ENCODE measurements around the gene HOXA6. TPM values are rescaled to one million over a fixed set of nuclear protein-coding genes. Genes with fewer than 3 reads are reported as not detected.
A peak's percentile ranks its signal among the peaks of the same experiment; 100 is the strongest.

Gene HOXA6
- total RNA-seq, 1 donor from 2014 or later = 6.5 TPM

- Histone ChIP-seq H3K27ac (no peak overlapping the region), H3K4me1 (peaks cover 29% of the 10 kb centered on the region), H3K27me3 (peaks cover 100% of the 10 kb centered on the region), H3K36me3 (no peaks in the 10 kb centered on the region), H3K4me3 (no peak overlapping the region), H3K9me3 (no peaks in the 10 kb centered on the region)
- peak; percentile 31 for DNase-seq
- ATAC-seq = no peak
- intact Hi-C loops (cut with DNase I) = no loop called here
- TF ChIP-seq, protein P1, sequence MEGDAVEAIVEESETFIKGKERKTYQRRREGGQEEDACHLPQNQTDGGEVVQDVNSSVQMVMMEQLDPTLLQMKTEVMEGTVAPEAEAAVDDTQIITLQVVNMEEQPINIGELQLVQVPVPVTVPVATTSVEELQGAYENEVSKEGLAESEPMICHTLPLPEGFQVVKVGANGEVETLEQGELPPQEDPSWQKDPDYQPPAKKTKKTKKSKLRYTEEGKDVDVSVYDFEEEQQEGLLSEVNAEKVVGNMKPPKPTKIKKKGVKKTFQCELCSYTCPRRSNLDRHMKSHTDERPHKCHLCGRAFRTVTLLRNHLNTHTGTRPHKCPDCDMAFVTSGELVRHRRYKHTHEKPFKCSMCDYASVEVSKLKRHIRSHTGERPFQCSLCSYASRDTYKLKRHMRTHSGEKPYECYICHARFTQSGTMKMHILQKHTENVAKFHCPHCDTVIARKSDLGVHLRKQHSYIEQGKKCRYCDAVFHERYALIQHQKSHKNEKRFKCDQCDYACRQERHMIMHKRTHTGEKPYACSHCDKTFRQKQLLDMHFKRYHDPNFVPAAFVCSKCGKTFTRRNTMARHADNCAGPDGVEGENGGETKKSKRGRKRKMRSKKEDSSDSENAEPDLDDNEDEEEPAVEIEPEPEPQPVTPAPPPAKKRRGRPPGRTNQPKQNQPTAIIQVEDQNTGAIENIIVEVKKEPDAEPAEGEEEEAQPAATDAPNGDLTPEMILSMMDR (IDR thresholded peaks at IDR 0.05) = no peak
These were observed 23.7 kb upstream of the HOXA6 start for GRCh38 chr7:27171325-27171636.

- no peak overlapping the region for H3K4me3 ChIP-seq
- intact Hi-C loops (cut with DNase I) = no loop called here
- H3K4me1 ChIP-seq = peaks cover 35% of the 10 kb centered on the region
- peaks cover 100% of the 10 kb centered on the region for H3K27me3 ChIP-seq
- no peaks in the 10 kb centered on the region for H3K36me3 ChIP-seq
- H3K9me3 ChIP-seq = no peaks in the 10 kb centered on the region
- DNase-seq = no peak
- no peak overlapping the region for H3K27ac ChIP-seq
- ATAC-seq = no peak
- TF ChIP-seq, protein P1 (IDR thresholded peaks at IDR 0.05) = no peak
These were observed 23.1 kb upstream of the HOXA6 start for GRCh38 chr7:27170426-27171324.

DNA sequence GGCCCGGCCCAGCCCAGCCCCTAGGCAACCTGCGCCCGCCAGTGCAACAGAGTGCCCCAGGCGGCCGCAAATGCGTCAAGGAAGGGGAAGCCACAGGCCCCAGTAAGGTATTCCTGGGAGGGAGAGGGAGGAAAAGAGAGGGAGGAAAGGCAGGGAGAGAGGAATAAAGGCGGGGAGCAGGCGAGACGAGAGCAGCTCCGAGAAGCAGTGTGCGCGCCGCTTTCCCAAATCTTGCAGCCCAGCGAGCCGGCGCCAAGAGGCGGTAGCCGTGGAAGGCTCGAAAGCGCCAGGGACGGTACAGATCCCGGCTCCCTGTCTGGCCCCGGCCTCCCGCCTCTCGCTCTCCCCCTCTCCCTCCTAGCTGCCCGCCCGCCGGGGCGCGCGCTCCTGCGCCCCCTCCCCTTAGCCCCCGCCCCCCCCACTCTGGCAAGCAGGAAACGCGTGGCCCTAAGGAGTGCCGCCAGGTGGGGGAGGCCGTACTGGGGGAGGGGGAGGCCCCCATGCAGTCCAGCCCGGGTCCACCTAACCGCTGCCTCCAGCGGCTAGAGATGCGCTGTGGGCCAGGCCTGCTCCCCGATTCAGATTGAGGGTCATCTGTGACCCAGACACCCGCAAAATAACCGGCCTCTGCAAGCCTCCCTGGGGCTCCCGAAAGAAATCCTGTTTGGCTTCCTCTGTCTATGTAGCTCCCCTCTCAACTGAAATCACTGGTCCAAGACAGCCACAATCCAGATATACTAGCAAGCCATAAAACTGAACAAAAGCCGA lies 22.3 kb upstream of the HOXA6 start:
- Histone ChIP-seq H3K27ac (no peak overlapping the region), H3K36me3 (no peaks in the 10 kb centered on the region), H3K9me3 (no peaks in the 10 kb centered on the region), H3K4me3 (no peak overlapping the region), H3K27me3 (peaks cover 100% of the 10 kb centered on the region), H3K4me1 (peaks cover 39% of the 10 kb centered on the region)
- TF ChIP-seq, protein P1 (IDR thresholded peaks at IDR 0.05) = no peak
- DNase-seq = peak; percentile 62
- ATAC-seq = no peak
- intact Hi-C loops (cut with DNase I) = loop anchor here (10.0 kb wide), 2 partner anchors 1275 to 1305 kb away; no protein-coding TSS in a partner anchor

DNA sequence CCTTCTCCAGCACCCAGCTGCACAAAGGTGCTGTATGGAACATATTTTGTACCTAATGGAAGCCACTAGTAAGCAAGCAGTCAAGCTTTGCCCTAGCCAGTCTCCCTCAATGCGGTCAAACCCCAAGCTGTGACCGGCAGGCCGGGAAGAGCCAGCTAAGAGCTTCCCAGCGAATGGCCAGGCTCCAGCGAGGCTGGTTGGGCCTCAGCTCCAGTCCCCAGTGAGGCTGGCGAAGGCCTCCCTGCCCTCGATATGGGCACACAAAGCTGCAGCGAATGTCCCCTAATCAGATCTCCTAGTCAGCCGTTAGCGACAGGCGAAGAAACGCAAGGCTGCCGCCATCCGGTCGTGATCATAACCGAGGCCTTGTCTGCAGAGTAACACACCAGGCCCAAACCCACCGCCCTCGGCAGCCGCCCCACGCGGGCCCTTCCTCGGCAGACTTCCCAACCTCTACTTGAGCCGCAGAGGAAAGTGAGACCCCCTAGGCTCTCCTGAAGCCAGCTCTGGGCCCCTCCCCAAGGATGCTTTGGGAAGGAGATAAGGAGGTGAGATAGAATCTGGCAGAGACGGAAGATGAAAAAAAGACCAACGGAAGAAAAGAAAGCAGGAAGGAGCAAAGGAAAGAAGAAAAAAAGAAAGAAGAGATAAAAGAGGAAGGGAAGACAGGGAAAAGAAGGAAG lies 20.8 kb upstream of the HOXA6 start:
- Histone ChIP-seq H3K36me3 (no peaks in the 10 kb centered on the region), H3K27me3 (peaks cover 100% of the 10 kb centered on the region), H3K4me1 (peaks cover 34% of the 10 kb centered on the region), H3K4me3 (no peak overlapping the region), H3K9me3 (no peaks in the 10 kb centered on the region), H3K27ac (no peak overlapping the region)
- intact Hi-C loops (cut with DNase I) = loop anchor here (10.0 kb wide), 2 partner anchors 1274 to 1304 kb away; no protein-coding TSS in a partner anchor
- DNase-seq (peak; percentile 48), ATAC-seq (no peak)
- TF ChIP-seq, protein P1 (IDR thresholded peaks at IDR 0.05) = no peak

DNA sequence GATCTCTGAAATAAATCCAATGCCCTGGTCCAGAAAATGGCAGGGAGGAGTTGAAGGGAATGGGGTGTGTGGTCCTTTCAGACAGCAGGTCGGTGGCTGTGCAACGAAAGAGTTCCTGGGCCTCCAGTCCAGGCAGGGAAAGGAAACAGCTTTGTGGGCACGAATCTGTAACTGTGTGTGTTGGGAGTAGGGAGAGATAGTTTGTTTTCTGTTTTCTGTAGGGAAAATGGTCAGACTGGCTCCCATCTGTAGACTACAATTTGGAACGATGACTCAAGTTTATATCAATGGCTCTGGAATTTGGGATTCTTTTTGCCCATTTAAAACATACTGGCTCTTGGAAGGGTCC lies 20.3 kb upstream of the HOXA6 start:
- DNase-seq = no peak
- TF ChIP-seq, protein P1 (IDR thresholded peaks at IDR 0.05) = no peak

More for the DNA sequence above, 20.3 kb upstream of the HOXA6 start:
- intact Hi-C loops (cut with DNase I) = loop anchor here (10.0 kb wide), 2 partner anchors 1273 to 1303 kb away; no protein-coding TSS in a partner anchor
- Histone ChIP-seq H3K9me3 (no peaks in the 10 kb centered on the region), H3K4me3 (no peak overlapping the region), H3K27ac (no peak overlapping the region), H3K36me3 (no peaks in the 10 kb centered on the region), H3K4me1 (peaks cover 29% of the 10 kb centered on the region), H3K27me3 (peaks cover 100% of the 10 kb centered on the region)
- ATAC-seq = no peak
